ENCODE results near the gene MERTK. TPM values are rescaled to one million over a fixed set of nuclear protein-coding genes. Genes with fewer than 3 reads are reported as not detected.

Gene MERTK
- total and polyA plus RNA-seq, 2 donors (not counting 1 experiment from before 2014, with no cell fraction given) = 0.04 to 0.34 TPM

GRCh38 chr2:111924617-111925107, 26.3 kb downstream of the MERTK start:
- Histone ChIP-seq H3K79me2 (ENCODE audit: control insufficient read depth, insufficient read depth, low read length) (no peaks in the 10 kb centered on the region), H2AFZ (ENCODE audit: insufficient read depth, low read depth, low read length, poor library complexity, severe bottlenecking) (no peak overlapping the region), H3K27me3 (replicated peaks in 1 of 4; ENCODE audit: control extremely low read depth in 1 of 4, control insufficient read depth in 3 of 4, insufficient read depth in 4 of 4, low read length in 3 of 4) (peaks cover 0 to 3% (median 0%) of the 10 kb centered on the region in 4 experiments), H3K4me2 (replicated peaks; ENCODE audit: low read depth, low read length, poor library complexity, severe bottlenecking) (no peak overlapping the region), H3K4me1 (ENCODE audit: control insufficient read depth in 2 of 2, insufficient read depth in 2 of 2, low read length in 2 of 2) (no peaks in the 10 kb centered on the region), H3K9me3 (ENCODE audit: control extremely low read depth in 1 of 3, control insufficient read depth in 2 of 3, insufficient read depth in 1 of 3, low read length in 2 of 3) (no peaks in the 10 kb centered on the region), H4K20me1 (ENCODE audit: control insufficient read depth, insufficient read depth, low read length, poor library complexity, severe bottlenecking) (no peaks in the 10 kb centered on the region), H3K9ac (ENCODE audit: low read length) (no peak overlapping the region), H3K36me3 (replicated peaks in 1 of 2; ENCODE audit: control extremely low read depth in 1 of 2, control insufficient read depth in 1 of 2, extremely low read depth in 1 of 2, insufficient read depth in 2 of 2, low read length in 1 of 2) (no peaks in the 10 kb centered on the region), H3K4me3 (ENCODE audit: control extremely low read depth in 1 of 5, extremely low read depth in 1 of 5, insufficient read depth in 1 of 5, low read depth in 2 of 5, low read length in 4 of 5) (no peak overlapping the region), H3K27ac (ENCODE audit: low read length in 2 of 2) (no peak overlapping the region)
- TF ChIP-seq EZH2 (IDR thresholded peaks at IDR 0.05; ENCODE audit: borderline replicate concordance, insufficient read depth, low read depth, low read length, poor library complexity, severe bottlenecking) = no peak
- no peak for ATAC-seq (ENCODE audit: low read depth)
- no peak for DNase-seq
- peaks cover 5% of the 10 kb centered on the region for H3K27me3 Mint-ChIP-seq
- intact Hi-C loops (cut with micrococcal nuclease) = no loop called here
- H3K27ac Mint-ChIP-seq = no peak overlapping the region
- H3K4me3 Mint-ChIP-seq = no peak overlapping the region
- no peaks in the 10 kb centered on the region for H3K9me3 Mint-ChIP-seq (ENCODE audit: insufficient read depth)
- H3K4me1 Mint-ChIP-seq = no peaks in the 10 kb centered on the region
- 68% methylated on average over 1 of the region's 3 CpGs for WGBS (ENCODE audit: insufficient coverage)
- POLR2A ChIA-PET = no interaction called here
- CTCF ChIA-PET = interaction anchor here (0.6 kb wide), 1 partner anchor 37 kb away, joined by 5 read pairs; no protein-coding TSS in a partner anchor

- no peak overlapping the region for H3K4me2 ChIP-seq (replicated peaks; ENCODE audit: low read depth, low read length, poor library complexity, severe bottlenecking)
- ChIA-PET POLR2A (no interaction called here), CTCF (no interaction called here)
- no peaks in the 10 kb centered on the region for H3K79me2 ChIP-seq (ENCODE audit: control insufficient read depth, insufficient read depth, low read length)
- TF ChIP-seq CTCF (IDR thresholded peaks at IDR 0.05) (no peak), EZH2 (IDR thresholded peaks at IDR 0.05; ENCODE audit: borderline replicate concordance, insufficient read depth, low read depth, low read length, poor library complexity, severe bottlenecking) (no peak)
- H3K27me3 ChIP-seq (replicated peaks in 1 of 4; ENCODE audit: control extremely low read depth in 1 of 4, control insufficient read depth in 3 of 4, insufficient read depth in 4 of 4, low read length in 3 of 4) = peaks cover 0 to 3% (median 0%) of the 10 kb centered on the region in 4 experiments
- H2AFZ ChIP-seq (ENCODE audit: insufficient read depth, low read depth, low read length, poor library complexity, severe bottlenecking) = no peak overlapping the region
- H3K9me3 ChIP-seq (ENCODE audit: control extremely low read depth in 1 of 3, control insufficient read depth in 2 of 3, insufficient read depth in 1 of 3, low read length in 2 of 3) = no peaks in the 10 kb centered on the region
- H3K9ac ChIP-seq (ENCODE audit: low read length) = no peak overlapping the region
- H3K27ac ChIP-seq (ENCODE audit: low read length in 2 of 2) = no peak overlapping the region
- intact Hi-C loops (cut with micrococcal nuclease) = no loop called here
- H3K36me3 ChIP-seq (replicated peaks in 1 of 2; ENCODE audit: control extremely low read depth in 1 of 2, control insufficient read depth in 1 of 2, extremely low read depth in 1 of 2, insufficient read depth in 2 of 2, low read length in 1 of 2) = no peaks in the 10 kb centered on the region
- Mint-ChIP-seq H3K27ac (no peak overlapping the region), H3K9me3 (ENCODE audit: insufficient read depth) (no peaks in the 10 kb centered on the region), H3K4me1 (no peaks in the 10 kb centered on the region), H3K27me3 (peaks cover 8% of the 10 kb centered on the region), H3K4me3 (no peak overlapping the region)
- H3K4me1 ChIP-seq (ENCODE audit: control insufficient read depth in 2 of 2, insufficient read depth in 2 of 2, low read length in 2 of 2) = no peaks in the 10 kb centered on the region
- 92% methylated on average over 1 of the region's 2 CpGs for whole genome bisulfite sequencing (ENCODE audit: insufficient coverage)
- DNase-seq (no peak), ATAC-seq (ENCODE audit: low read depth) (no peak)
- no peaks in the 10 kb centered on the region for H4K20me1 ChIP-seq (ENCODE audit: control insufficient read depth, insufficient read depth, low read length, poor library complexity, severe bottlenecking)
- no peak overlapping the region for H3K4me3 ChIP-seq (ENCODE audit: control extremely low read depth in 1 of 5, extremely low read depth in 1 of 5, insufficient read depth in 1 of 5, low read depth in 2 of 5, low read length in 4 of 5)
Observed at GRCh38 chr2:111927723-111928122, 29.3 kb downstream of the MERTK start.
